Panc1 (cell line): ENCODE measurements around the gene FZD2. TPM values are rescaled to one million over a fixed set of nuclear protein-coding genes. Genes with fewer than 3 reads are reported as not detected.
"Not testable (repeated sequence)": the region's sequence is repeated elsewhere in the genome, so short reads cannot be mapped to it uniquely, and the experiment has no call there.

ENCODE experiments used
- ATAC-seq: fragments of 200-7000 bp; cut with Tn5 transposase; 2 replicates; pipeline ENCODE4 v1.9.1; 2020; ENCODE audit warnings: mild to moderate bottlenecking, moderate library complexity
- BruUV-seq: library from RNA; stranded (reverse); fragments of 400-500 nt; replicated peaks from 2 replicates; lab custom pipeline; 2021; lab: Mats Ljungman, UMichigan
- CTCF ChIA-PET: fragments of 300-600 bp; sonication (Branson Sonifier 250); formaldehyde crosslinking; loops from one replicate; lab custom pipeline; 2022; ENCODE audit warnings: antibody characterized with exemption; lab: Charles Lee
- POLR2A ChIA-PET: fragments of 300-600 bp; sonication (Branson Sonifier 250); formaldehyde crosslinking; loops from one replicate; lab custom pipeline; 2022; ENCODE audit warnings: antibody characterized with exemption; lab: Charles Lee
- DNase-seq: peaks from one replicate; pipeline ENCODE4 v3.0.0-alpha.2; 2010; ENCODE audit warnings: low read depth, low spot score
- H3K27ac ChIP-seq: 2 replicates; pipeline ENCODE4 v1.5.1; 2011; ENCODE audit warnings: mild to moderate bottlenecking, low read length, inconsistent platforms
- H3K27me3 ChIP-seq: fragments of 200-500 bp; sonication (Bioruptor generic); 2 replicates; pipeline ENCODE4 v1.6.0; 2014; ENCODE audit warnings: low read length, inconsistent platforms; ENCODE audit not compliant: control insufficient read depth, insufficient read depth
- H3K36me3 ChIP-seq: fragments of 200-500 bp; sonication (Bioruptor generic); 2 replicates; pipeline ENCODE4 v1.5.1; 2014; ENCODE audit warnings: inconsistent platforms, mild to moderate bottlenecking, low read length, moderate library complexity; ENCODE audit not compliant: control insufficient read depth, insufficient read depth
- H3K4me1 ChIP-seq: 2 replicates; pipeline ENCODE4 v1.5.1; 2011; ENCODE audit warnings: inconsistent platforms, mild to moderate bottlenecking, low read length, moderate library complexity; ENCODE audit not compliant: control insufficient read depth, insufficient read depth
- H3K4me3 ChIP-seq, 2 experiments: 2 replicates each; pipeline ENCODE4 v1.5.1; 2011 to 2012; ENCODE audit warnings: low read depth in 2 of 2, low read length in 2 of 2, mild to moderate bottlenecking in 2 of 2, inconsistent platforms in 1 of 2, moderate library complexity in 1 of 2
- H3K9me3 ChIP-seq: fragments of 200-500 bp; sonication (Bioruptor generic); 2 replicates; pipeline ENCODE4 v1.5.1; 2014; ENCODE audit warnings: low read depth, mild to moderate bottlenecking, inconsistent platforms, low read length, moderate library complexity; ENCODE audit not compliant: control insufficient read depth, insufficient read depth
- POLR2AphosphoS5 ChIP-seq: IDR thresholded peaks from 2 replicates; pipeline ENCODE4 v1.6.1; 2012; ENCODE audit warnings: mild to moderate bottlenecking, low read depth, low read length, moderate library complexity
- SIN3A ChIP-seq: IDR thresholded peaks from 2 replicates; pipeline ENCODE4 v1.6.1; 2012; ENCODE audit warnings: low read depth, mild to moderate bottlenecking, low read length, moderate library complexity, borderline replicate concordance; ENCODE audit not compliant: insufficient read depth
- TCF7L2 ChIP-seq: IDR thresholded peaks from 2 replicates; pipeline ENCODE4 v1.6.1; 2011; ENCODE audit warnings: mild to moderate bottlenecking, low read depth, low read length, inconsistent platforms
- in situ Hi-C: cut with HindIII; loops from 2 replicates; pipeline ENCODE4 v1.10.0; 2016; ENCODE audit warnings: low sequenced_read_pairs, low pct_unique_long_range_greater_than_20kb
- intact Hi-C: fragments of 100-400 bp; cut with micrococcal nuclease; formaldehyde crosslinking; loops from one replicate; pipeline ENCODE4 v1.10.0; 2022; ENCODE audit not compliant: unreplicated experiment
- total RNA-seq: library from RNA; stranded (reverse); gene quantifications from one replicate; pipeline ENCODE4 v1.2.1, GENCODE V29; 2021; ENCODE audit not compliant: unreplicated experiment
- TF ChIP-seq, protein P1 (sequence below): fragments of 450-650 bp; IDR thresholded peaks from 2 replicates; pipeline ENCODE4 v1.5.1; 2017; ENCODE audit warnings: mild to moderate bottlenecking
- TF ChIP-seq, protein P2 (sequence below), 2 experiments: IDR thresholded peaks; 2 replicates each; pipeline ENCODE4 v1.6.1; 2011 to 2012; ENCODE audit warnings: low read depth in 2 of 2, control low read depth in 1 of 2, low read length in 1 of 2, mild to moderate bottlenecking in 1 of 2, moderate library complexity in 1 of 2; ENCODE audit not compliant: insufficient read depth in 1 of 2

Gene FZD2
- total RNA-seq, 1 experiment from 2014 or later: 35.4 TPM

DNA sequence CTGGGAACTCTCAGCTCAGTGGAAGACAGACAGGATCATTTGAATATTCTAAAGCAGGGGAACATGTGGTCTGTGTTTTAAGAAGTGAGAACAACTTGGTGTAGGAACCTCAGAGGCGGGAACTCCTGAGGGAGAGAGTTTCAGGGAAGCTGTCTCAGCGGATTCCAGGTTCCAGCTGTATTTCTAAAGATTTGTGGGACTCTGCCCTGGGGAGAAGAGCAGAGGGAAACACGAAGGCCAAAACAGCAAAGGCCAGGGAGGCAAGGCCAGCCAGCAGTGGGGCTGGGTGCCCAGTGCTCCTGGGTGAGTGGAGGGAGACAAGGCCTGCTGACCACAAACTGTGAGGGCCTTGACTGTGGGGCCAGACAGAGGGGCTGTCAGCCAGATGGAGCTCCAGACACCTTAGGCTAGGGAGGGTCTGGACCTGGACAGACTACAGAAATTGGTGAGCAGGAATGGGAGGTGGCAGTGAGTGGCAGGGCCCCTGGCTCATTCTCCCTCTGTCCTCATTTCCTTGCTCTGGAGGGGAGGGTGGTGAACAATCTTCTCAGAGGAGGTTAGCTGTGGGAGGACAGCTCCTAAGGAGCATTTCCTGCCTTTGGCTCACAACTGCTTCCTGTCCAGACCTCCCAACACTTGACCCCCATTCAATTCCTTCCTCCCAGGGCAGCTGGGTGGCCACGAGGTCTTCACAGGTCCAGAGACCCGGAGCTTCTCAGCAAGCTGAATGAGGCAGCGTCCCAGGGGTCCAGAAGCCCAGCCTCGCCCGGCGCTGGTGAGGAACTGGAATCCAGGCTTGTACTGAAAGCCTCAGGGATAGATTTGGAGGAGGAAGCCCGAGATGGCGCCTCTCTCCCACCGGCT is 21.0 kb upstream of the FZD2 start:
- CTCF ChIA-PET: no interaction called here
- H3K27ac ChIP-seq: peak overlapping the region; percentile 86
- BruUV-seq: no TSS peak
- no peaks in the 10 kb centered on the region for H3K27me3 ChIP-seq
- H3K4me3 ChIP-seq: no peak overlapping the region
- TF ChIP-seq TCF7L2 (no peak), SIN3A (no peak), POLR2AphosphoS5 (no peak)
- TF ChIP-seq, protein P1, sequence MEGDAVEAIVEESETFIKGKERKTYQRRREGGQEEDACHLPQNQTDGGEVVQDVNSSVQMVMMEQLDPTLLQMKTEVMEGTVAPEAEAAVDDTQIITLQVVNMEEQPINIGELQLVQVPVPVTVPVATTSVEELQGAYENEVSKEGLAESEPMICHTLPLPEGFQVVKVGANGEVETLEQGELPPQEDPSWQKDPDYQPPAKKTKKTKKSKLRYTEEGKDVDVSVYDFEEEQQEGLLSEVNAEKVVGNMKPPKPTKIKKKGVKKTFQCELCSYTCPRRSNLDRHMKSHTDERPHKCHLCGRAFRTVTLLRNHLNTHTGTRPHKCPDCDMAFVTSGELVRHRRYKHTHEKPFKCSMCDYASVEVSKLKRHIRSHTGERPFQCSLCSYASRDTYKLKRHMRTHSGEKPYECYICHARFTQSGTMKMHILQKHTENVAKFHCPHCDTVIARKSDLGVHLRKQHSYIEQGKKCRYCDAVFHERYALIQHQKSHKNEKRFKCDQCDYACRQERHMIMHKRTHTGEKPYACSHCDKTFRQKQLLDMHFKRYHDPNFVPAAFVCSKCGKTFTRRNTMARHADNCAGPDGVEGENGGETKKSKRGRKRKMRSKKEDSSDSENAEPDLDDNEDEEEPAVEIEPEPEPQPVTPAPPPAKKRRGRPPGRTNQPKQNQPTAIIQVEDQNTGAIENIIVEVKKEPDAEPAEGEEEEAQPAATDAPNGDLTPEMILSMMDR: no peak
- TF ChIP-seq, protein P2, sequence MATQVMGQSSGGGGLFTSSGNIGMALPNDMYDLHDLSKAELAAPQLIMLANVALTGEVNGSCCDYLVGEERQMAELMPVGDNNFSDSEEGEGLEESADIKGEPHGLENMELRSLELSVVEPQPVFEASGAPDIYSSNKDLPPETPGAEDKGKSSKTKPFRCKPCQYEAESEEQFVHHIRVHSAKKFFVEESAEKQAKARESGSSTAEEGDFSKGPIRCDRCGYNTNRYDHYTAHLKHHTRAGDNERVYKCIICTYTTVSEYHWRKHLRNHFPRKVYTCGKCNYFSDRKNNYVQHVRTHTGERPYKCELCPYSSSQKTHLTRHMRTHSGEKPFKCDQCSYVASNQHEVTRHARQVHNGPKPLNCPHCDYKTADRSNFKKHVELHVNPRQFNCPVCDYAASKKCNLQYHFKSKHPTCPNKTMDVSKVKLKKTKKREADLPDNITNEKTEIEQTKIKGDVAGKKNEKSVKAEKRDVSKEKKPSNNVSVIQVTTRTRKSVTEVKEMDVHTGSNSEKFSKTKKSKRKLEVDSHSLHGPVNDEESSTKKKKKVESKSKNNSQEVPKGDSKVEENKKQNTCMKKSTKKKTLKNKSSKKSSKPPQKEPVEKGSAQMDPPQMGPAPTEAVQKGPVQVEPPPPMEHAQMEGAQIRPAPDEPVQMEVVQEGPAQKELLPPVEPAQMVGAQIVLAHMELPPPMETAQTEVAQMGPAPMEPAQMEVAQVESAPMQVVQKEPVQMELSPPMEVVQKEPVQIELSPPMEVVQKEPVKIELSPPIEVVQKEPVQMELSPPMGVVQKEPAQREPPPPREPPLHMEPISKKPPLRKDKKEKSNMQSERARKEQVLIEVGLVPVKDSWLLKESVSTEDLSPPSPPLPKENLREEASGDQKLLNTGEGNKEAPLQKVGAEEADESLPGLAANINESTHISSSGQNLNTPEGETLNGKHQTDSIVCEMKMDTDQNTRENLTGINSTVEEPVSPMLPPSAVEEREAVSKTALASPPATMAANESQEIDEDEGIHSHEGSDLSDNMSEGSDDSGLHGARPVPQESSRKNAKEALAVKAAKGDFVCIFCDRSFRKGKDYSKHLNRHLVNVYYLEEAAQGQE (IDR thresholded peaks at IDR 0.05; ENCODE audit: insufficient read depth in 1 of 2, low read depth in 2 of 2, low read length in 1 of 2): no peak
- no peaks in the 10 kb centered on the region for H3K9me3 ChIP-seq
- POLR2A ChIA-PET: no interaction called here
- no peaks in the 10 kb centered on the region for H3K36me3 ChIP-seq
- no peak for DNase-seq
- intact Hi-C loops (no loop called here), in situ Hi-C loops (no loop called here)
- peaks cover 19% of the 10 kb centered on the region for H3K4me1 ChIP-seq
- ATAC-seq: peak; percentile 25; the same call in 1 of the 2 replicates

DNA sequence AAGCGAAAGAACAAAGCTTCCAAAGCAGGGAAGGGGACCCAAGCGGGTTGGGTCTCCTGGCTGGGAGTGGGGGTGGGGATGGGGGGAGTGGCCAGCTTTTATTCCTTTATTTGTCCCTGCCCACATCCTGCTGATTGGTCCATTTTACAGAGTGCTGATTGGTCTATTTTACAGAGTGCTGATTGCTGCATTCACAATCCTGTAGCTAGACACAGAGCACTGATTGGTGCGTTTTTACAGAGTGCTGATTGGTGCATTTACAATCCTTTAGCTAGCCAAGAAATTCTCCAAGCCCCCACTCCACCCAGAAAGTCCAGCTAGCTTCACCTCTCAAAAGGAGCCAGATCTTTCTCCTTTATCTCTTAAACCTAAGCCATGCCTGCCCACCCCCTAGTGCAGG is 19.4 kb upstream of the FZD2 start:
- intact Hi-C loops, H3K9me3 ChIP-seq, BruUV-seq, H3K36me3 ChIP-seq, POLR2A ChIA-PET, H3K27me3 ChIP-seq, ATAC-seq, DNase-seq, in situ Hi-C loops, H3K4me3 ChIP-seq: not testable (repeated sequence)
- Histone ChIP-seq H3K4me1 (peaks cover 33% of the 10 kb centered on the region), H3K27ac (peak overlapping the region; percentile 59; the same call in 1 of the 2 replicates)
- CTCF ChIA-PET: interaction anchor here (0.9 kb wide), 1 partner anchor 49 kb away, joined by 12 read pairs; no protein-coding TSS in a partner anchor

DNA sequence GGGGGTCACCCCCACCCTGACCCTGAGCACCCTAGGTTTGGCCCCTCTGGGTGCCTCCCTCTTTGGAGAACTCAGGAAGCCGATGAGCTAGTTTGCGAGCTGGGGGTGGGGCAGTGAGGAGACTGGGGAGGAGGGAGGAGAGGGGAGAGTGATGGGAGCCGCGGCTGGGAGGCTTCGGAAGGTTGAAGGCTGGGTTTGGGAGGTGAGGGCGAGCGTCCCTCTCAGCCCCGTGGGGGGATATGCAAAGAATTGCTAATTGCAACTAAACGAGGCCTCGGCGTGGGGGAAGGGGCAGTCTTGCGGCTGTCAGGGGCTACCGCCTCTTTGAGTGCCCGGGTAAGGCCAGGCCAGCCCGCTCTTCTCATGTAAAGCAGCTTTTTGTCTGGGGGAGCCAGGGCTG is 17.6 kb upstream of the FZD2 start:
- Histone ChIP-seq H3K4me3 (no peak overlapping the region), H3K27ac (peak overlapping the region; percentile 93), H3K4me1 (peaks cover 51% of the 10 kb centered on the region), H3K27me3 (no peaks in the 10 kb centered on the region), H3K9me3 (no peaks in the 10 kb centered on the region), H3K36me3 (no peaks in the 10 kb centered on the region)
- TF ChIP-seq TCF7L2 (no peak), SIN3A (no peak), POLR2AphosphoS5 (no peak)
- TF ChIP-seq, protein P2 (IDR thresholded peaks at IDR 0.05; ENCODE audit: insufficient read depth in 1 of 2, low read depth in 2 of 2, low read length in 1 of 2): no peak
- TF ChIP-seq, protein P1: no peak
- ChIA-PET CTCF (interaction anchor here (0.6 kb wide), 1 partner anchor 131 kb away, joined by 5 read pairs; no protein-coding TSS in a partner anchor), POLR2A (interaction anchor here (0.6 kb wide), 1 partner anchor 68 kb away, joined by 10 read pairs; no protein-coding TSS in a partner anchor)
- in situ Hi-C loops (no loop called here), intact Hi-C loops (no loop called here)
- ATAC-seq (no peak), DNase-seq (no peak)
- no TSS peak for BruUV-seq
